ENCODE results near the gene ACTN2. TPM values are rescaled to one million over a fixed set of nuclear protein-coding genes. Genes with fewer than 3 reads are reported as not detected.
A peak's percentile ranks its signal among the peaks of the same experiment; 100 is the strongest.

ACTN2 gene
- total RNA-seq, 1 donor from 2014 or later = not detected

DNA sequence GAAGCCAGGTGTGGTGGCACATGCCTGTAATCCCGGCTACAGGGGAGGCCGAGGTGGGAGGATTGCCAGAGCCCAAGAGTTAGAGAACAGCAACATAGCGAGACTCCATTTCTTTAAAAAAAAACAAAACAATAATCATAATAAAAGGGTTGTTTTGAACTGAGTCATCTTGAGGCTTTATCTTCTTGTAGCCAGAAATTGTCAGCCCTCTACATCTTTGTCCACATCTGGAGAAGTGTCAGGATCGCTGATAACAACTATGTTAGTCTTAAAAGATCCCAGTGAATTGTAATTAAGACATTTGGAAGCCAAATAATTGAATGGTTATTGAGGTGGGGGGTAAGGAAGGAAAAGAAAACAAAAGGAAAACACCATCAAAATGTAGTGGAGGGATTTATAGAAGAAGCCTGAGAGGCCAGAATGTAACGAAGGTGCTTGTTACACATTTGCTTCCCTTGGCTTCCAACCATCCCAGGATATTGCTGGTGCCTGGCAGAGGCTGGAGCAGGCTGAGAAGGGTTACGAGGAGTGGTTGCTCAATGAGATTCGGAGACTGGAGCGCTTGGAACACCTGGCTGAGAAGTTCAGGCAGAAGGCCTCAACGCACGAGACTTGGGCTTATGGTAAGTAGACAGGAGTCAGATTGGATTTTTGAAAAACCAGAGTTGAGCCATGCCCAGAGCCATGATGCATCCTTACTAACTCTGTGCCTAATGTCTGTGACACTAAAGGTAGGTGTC is 56.3 kb downstream of the ACTN2 start:
- no peak for DNase-seq (ENCODE audit: low read depth in 2 of 2)

DNA sequence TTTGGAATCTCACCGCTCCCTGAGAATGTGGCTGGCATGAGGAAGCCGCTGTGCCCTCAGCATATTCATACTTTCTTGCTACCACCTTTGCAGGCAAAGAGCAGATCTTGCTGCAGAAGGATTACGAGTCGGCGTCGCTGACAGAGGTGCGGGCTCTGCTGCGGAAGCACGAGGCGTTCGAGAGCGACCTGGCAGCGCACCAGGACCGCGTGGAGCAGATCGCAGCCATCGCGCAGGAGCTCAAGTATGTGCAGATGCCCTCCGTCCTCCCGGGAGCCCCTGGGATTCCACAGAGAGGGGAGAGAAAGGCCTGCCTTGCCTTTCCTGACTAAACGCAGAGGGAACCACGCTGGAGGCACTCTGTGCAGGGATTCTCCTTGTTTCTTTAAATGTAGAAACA is 58.2 kb downstream of the ACTN2 start:
- DNase-seq (ENCODE audit: low read depth in 2 of 2) = no peak

DNA sequence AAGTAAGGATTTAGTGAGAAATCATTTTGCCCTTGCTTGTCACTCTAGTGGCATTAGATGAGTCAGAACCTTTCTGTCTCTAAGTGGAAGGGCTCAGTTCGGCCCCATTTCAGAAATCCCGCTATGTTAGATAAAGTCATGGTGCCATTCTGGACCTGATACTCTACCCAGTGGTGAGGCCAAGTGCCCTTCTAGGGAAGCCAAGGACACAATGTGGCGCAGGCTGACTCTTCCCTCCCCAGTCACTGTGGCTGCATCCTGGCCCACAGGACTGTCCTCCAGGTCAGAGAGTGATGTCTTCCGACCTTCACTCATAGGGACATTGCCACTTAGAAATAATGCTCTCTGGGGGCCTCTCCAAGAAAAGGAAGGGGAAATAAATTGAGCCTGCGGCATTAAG is 60.5 kb downstream of the ACTN2 start:
- no peak for DNase-seq (ENCODE audit: low read depth in 2 of 2)

GRCh38 chr1:236747311-236747985 is 61.1 kb downstream of the ACTN2 start:
- DNase-seq (ENCODE audit: low read depth in 2 of 2) = no peak

DNA sequence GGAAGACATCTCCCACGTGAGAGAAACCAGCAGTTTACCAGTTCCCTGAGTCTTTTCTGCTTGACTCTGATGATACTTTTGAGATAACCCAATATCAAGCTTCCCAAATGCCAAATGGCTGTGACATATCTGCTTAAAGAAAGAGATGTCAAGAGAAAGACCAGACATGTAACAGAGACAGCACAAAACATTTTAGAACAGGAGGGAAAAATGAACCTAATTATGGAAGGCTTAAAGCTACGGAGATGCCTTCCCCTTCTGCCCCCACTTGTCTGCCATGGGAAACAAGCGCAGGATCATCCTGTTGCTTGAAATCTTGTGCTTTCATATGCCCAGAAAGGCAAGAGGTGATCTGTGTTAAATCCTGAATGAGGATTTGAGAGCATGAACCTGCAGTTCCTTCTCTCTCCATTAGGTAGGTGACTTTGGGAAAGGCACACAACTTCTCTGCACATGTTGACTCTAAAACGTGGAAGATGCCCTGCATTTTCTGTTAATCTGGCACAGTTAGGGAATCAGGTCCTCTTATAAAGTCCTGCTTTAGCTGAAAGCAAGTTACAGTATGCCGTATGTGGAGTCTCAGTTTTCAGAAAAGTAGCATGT is 62.1 kb downstream of the ACTN2 start:
- DNase-seq (ENCODE audit: low read depth in 2 of 2) = no peak

DNA sequence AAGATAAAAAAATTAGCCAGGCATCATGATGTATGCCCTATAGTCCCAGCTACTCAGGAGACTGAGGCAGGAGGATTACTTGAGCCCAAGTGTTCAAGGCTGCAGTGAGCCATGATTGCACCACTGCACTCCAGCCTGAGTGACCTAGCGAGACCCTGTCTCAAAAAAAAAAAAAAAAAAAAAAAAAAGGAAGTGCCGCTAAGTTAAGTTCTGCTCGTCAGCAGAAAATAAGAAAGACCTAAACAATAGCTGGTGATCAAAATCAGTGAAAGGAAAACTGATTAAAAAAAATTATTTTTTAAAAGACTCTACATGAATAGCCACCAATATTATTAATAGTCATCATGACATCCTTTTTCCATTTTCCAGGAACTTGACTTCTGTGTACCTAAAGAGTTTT is 64.6 kb downstream of the ACTN2 start:
- DNase-seq (ENCODE audit: low read depth in 2 of 2) = no peak

- DNase-seq (ENCODE audit: low read depth in 2 of 2) = no peak
These were observed 65.1 kb downstream of the ACTN2 start for GRCh38 chr1:236751385-236751784.

- no peak for DNase-seq (ENCODE audit: low read depth in 2 of 2)
These were observed 65.6 kb downstream of the ACTN2 start for GRCh38 chr1:236751935-236752334.

GRCh38 chr1:236753516-236753915 is 67.2 kb downstream of the ACTN2 start:
- peak in 1 of 2 donors; percentile 13 for DNase-seq (ENCODE audit: low read depth in 2 of 2)

DNA sequence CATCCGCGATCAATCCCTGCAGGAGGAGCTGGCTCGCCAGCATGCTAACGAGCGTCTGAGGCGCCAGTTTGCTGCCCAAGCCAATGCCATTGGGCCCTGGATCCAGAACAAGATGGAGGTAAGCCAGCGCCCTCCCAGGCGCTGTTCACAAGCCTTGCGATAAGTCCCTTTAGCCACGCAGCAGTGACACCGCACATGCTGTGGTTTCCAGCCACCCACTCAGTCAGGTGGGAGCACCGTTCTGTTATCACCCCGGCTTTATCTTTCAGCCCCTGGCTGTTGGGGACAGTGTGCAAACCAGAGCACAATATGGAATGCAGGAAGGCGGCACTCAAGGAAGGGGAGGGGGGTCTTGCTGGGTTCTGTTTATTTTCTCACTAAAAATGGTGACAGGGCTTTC is 67.7 kb downstream of the ACTN2 start:
- DNase-seq (ENCODE audit: low read depth in 2 of 2) = no peak

- DNase-seq (ENCODE audit: low read depth in 2 of 2) = no peak
These were observed 68.4 kb downstream of the ACTN2 start for GRCh38 chr1:236754525-236755210.

- no peak for DNase-seq (ENCODE audit: low read depth in 2 of 2)
These were observed 71.3 kb downstream of the ACTN2 start for GRCh38 chr1:236757640-236758039.

- peak in 1 of 2 donors; percentile 44 for DNase-seq (ENCODE audit: low read depth in 2 of 2)
These were observed 73.1 kb downstream of the ACTN2 start for GRCh38 chr1:236759252-236759859.

- no peak for DNase-seq (ENCODE audit: low read depth in 2 of 2)
These were observed 74.2 kb downstream of the ACTN2 start for GRCh38 chr1:236760480-236760879.

GRCh38 chr1:236760986-236761385 is 74.7 kb downstream of the ACTN2 start:
- no peak for DNase-seq (ENCODE audit: low read depth in 2 of 2)

DNA sequence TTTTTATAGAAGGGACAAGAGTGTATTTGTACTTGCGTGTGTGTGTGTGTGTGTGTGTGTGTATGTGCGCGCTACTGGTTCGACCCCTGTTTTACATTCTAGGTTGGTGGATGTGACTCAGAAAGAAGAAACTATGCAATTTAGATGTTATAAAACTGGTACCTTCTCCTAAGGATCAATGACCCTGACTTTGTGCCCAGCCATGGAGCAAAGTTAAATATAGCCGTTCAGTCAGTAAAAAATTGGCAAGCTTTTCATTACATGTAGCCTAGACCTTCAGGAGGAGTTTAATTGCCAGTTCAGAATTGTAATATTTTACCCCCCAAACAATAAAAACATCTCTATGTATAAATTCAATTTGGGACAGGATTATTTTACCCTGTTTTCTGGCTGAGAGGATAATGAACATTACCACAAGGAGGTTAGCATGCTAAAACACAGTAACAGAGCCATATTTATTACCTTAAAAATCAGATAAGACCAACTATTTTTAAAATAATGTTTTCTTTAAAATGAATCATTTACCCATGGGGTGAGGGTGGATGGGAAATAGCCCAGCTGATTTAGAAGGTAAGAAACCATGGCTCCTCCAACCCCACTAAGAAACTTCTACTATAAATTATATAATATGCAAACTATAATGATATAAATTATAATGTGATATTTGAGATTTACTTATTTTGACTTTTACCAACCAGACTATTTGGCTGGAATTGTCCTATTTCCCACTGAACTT is 75.3 kb downstream of the ACTN2 start:
- no peak for DNase-seq (ENCODE audit: low read depth in 2 of 2)

DNA sequence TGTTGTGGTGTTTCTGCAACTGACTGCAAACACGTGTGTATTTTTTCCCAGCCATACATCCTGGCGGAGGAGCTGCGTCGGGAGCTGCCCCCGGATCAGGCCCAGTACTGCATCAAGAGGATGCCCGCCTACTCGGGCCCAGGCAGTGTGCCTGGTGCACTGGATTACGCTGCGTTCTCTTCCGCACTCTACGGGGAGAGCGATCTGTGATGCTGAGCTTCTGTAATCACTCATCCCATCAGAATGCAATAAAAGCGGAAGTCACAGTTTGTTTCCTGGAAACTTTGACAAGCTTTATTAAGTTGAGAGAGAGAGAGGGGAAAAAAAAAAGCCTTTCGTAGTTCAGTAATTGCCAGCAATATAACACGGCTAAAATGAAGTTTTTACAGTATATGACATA is 76.1 kb downstream of the ACTN2 start:
- DNase-seq (ENCODE audit: low read depth in 2 of 2) = peak; percentile 39 to 62

- no peak for DNase-seq (ENCODE audit: low read depth in 2 of 2)
These were observed 79.5 kb downstream of the ACTN2 start for GRCh38 chr1:236765831-236766230.

GRCh38 chr1:236766506-236766905 is 80.2 kb downstream of the ACTN2 start:
- DNase-seq (ENCODE audit: low read depth in 2 of 2) = no peak

- no peak for DNase-seq (ENCODE audit: low read depth in 2 of 2)
These were observed 81.0 kb downstream of the ACTN2 start for GRCh38 chr1:236767276-236767675.

DNA sequence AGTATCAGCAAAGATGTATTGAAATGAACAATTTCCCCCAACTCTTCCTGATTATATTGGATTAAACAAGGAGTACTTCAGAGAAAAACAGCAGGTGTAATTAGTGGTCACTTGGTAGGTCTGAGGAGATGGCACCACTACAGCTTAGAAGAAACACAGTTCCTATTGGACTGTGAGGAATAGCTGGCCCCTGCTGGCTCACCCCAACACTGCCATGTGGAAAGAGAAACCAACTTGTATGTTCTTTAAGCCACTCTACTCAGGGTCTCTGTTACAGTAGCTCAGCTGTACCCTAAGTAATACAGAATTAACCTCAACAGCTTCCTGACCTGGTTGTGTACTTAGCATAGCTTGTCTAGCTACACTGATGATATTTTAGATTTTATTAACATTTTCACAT is 82.3 kb downstream of the ACTN2 start:
- DNase-seq (ENCODE audit: low read depth in 2 of 2) = no peak

Data from dermis microvascular lymphatic vessel endothelial cell (primary cell).